ENCODE results near the gene SGIP1.

Gene SGIP1

DNA sequence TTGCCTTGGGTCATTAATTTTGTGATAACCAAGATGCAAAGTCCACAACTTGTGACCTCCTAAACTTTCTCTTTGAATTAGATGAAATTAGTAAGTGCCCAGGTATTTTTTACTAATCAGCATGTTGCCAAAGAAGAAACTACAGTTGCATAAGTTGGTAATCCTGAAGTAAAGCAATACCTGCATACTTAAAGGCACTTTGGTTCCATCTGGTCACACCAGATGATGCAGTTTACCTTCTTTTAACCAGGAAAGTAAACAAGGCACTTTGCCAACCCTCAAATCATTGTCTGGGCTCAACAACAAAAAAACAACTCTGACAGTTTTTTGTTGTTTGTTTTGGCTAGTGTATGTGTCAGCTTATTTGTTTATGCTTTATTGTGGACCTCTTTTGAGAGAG, 162.8 kb downstream of the SGIP1 start:
- no peak for DNase-seq (ENCODE audit: low read depth)
- TF ChIP-seq, protein P1, sequence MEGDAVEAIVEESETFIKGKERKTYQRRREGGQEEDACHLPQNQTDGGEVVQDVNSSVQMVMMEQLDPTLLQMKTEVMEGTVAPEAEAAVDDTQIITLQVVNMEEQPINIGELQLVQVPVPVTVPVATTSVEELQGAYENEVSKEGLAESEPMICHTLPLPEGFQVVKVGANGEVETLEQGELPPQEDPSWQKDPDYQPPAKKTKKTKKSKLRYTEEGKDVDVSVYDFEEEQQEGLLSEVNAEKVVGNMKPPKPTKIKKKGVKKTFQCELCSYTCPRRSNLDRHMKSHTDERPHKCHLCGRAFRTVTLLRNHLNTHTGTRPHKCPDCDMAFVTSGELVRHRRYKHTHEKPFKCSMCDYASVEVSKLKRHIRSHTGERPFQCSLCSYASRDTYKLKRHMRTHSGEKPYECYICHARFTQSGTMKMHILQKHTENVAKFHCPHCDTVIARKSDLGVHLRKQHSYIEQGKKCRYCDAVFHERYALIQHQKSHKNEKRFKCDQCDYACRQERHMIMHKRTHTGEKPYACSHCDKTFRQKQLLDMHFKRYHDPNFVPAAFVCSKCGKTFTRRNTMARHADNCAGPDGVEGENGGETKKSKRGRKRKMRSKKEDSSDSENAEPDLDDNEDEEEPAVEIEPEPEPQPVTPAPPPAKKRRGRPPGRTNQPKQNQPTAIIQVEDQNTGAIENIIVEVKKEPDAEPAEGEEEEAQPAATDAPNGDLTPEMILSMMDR (IDR thresholded peaks at IDR 0.05; ENCODE audit: insufficient read depth, low read depth, low read length, missing control alignments): no peak
- H3K4me3 ChIP-seq (ENCODE audit: low read depth, low read length): no peak overlapping the region

DNA sequence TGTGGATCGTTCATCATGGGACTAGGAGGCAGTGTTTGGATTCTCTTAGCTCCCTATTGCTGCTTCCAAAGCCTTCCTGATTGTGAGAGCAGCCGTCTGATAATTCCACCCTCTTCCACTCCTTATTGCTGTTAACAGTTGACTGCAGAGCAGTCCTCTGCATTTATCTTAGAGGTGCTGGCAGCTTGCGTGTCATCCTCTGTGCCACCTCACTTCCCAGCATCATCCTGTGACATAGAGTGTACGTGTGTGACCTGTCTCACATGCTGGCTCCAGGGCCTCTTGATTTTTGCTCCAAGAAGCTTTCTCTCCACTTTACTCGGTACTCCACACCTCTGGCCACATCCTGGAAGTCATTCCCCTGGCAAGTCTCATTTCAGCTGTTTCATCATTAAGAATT, 165.3 kb downstream of the SGIP1 start:
- H3K4me3 ChIP-seq (ENCODE audit: low read depth, low read length): no peak overlapping the region
- DNase-seq (ENCODE audit: low read depth): no peak
- TF ChIP-seq, protein P1 (IDR thresholded peaks at IDR 0.05; ENCODE audit: insufficient read depth, low read depth, low read length, missing control alignments): no peak

DNA sequence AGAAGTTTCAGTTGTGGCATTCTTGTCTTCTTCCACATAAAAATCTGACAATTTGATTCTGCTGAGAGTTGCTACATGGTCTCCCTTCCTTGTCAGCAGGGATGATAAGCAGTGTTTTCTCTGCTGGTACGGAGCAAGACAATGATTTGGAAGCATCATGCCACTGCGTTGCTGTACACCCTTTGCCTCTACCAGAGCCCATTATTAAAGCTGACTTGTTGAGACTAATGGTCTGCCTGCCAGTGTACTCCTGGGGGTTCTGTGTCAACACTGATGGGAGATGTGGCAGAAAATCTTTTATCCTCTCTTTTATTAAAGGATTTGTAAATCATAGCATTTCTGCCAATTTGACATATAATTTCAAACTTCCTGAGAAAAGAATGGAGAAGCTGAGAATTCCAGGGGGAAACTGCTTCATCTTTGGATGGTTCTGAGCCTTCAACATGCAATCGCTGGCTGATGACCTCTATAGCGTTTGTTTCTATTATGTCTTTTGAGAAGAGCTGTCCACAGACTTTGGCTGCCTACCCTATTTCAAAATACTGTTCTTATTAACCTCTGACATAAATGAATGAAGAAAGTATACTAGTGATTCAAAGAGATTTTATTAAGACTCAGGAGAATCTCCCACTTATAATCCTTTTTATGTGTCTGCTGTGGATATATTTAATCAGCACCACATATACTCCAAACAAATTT, 170.4 kb downstream of the SGIP1 start:
- TF ChIP-seq, protein P1 (IDR thresholded peaks at IDR 0.05; ENCODE audit: insufficient read depth, low read depth, low read length, missing control alignments): no peak
- DNase-seq (ENCODE audit: low read depth): no peak
- no peak overlapping the region for H3K4me3 ChIP-seq (ENCODE audit: low read depth, low read length)

DNA sequence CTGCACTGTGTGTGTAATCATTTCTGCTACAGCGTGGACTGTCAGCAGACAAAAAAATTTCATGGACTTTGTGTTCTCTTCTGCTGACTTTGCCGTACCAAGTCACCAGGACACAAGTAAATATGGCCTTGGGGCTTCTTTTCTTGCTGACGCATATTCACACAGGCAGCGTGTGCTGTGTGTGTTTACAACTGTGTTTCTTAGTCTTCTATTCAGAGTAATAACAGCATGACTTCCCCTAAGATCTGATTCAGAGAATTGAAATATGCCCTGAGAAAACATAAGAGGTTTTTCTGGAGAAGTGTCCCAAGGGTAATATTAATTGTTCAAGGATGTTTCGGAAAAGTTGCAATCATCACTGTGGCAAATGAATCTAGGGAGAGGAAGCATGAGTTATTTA, 171.2 kb downstream of the SGIP1 start:
- TF ChIP-seq, protein P1 (IDR thresholded peaks at IDR 0.05; ENCODE audit: insufficient read depth, low read depth, low read length, missing control alignments): no peak
- no peak overlapping the region for H3K4me3 ChIP-seq (ENCODE audit: low read depth, low read length)
- DNase-seq (ENCODE audit: low read depth): no peak

DNA sequence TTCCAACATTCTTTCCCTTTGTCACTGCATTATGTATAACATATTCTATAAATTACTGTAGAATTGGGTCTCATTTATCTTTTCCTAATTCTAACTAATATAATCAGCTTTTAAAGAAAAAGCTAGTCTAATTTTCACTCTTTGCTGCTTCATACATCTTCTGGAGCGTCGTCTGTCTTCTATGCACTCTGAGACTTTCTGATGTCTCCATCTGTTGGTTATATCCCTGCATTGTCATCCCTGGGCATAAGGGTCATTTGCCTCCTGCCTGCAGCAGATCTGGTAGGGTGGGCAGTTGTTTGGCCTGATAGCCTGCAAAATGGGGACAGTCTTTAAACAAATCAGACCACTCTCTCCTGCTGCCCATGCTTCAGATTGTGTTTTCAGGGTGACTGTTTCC, 177.5 kb downstream of the SGIP1 start:
- peak; percentile 45 for DNase-seq (ENCODE audit: low read depth)
- H3K4me3 ChIP-seq (ENCODE audit: low read depth, low read length): no peak overlapping the region
- TF ChIP-seq, protein P1 (IDR thresholded peaks at IDR 0.05; ENCODE audit: insufficient read depth, low read depth, low read length, missing control alignments): peak; percentile 32

DNA sequence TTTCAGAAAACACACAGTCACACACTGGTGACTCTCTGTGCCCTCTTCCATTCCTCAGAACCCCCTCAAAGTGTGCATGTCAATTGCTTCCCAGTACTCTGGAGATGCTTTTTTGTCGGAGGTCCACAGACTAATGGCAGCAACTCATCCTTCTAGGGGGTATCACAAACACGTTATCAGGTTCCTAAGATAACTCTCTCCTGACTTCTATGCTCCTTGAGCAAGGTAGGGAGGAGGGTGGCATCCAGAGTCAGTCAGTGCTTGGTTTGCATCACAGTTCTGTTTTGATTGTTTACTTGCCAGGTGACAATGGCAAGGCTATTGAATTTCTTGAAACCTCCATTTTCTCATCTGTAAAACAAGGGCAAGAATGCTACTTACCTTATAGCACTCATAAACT, 178.9 kb downstream of the SGIP1 start:
- no peak overlapping the region for H3K4me3 ChIP-seq (ENCODE audit: low read depth, low read length)
- DNase-seq (ENCODE audit: low read depth): no peak
- TF ChIP-seq, protein P1 (IDR thresholded peaks at IDR 0.05; ENCODE audit: insufficient read depth, low read depth, low read length, missing control alignments): no peak

DNA sequence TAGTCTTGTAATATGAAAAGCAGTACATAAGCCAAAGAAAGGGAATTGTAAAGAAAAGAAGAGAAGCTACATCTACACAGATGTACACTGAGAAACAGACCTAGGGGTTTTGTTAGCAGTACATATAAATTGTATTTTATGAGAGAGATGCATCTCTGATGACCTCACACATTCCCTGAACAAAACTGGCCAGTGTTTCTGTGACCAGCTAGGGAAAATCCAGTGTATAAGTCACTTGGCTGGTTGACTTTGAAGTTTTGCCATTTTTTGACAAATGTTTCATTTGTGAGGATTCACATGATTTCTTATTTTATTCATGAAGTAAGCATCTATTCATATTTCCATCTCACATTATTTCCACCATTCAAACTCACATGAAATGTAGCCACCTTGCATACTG, 190.0 kb downstream of the SGIP1 start:
- H3K4me3 ChIP-seq (ENCODE audit: low read depth, low read length): no peak overlapping the region
- DNase-seq (ENCODE audit: low read depth): no peak
- TF ChIP-seq, protein P1 (IDR thresholded peaks at IDR 0.05; ENCODE audit: insufficient read depth, low read depth, low read length, missing control alignments): no peak
